Panc1 (cell line): ENCODE results near the gene MAPK8. TPM values are rescaled to one million over a fixed set of nuclear protein-coding genes. Genes with fewer than 3 reads are reported as not detected.

Experiments used
- ATAC-seq: fragments of 200-7000 bp; cut with Tn5 transposase; 2 replicates; pipeline ENCODE4 v1.9.1; 2020; ENCODE audit warnings: mild to moderate bottlenecking, moderate library complexity
- BruUV-seq: library from RNA; stranded (reverse); fragments of 400-500 nt; replicated peaks from 2 replicates; lab custom pipeline; 2021; lab: Mats Ljungman, UMichigan
- CTCF ChIA-PET: fragments of 300-600 bp; sonication (Branson Sonifier 250); formaldehyde crosslinking; loops from one replicate; lab custom pipeline; 2022; ENCODE audit warnings: antibody characterized with exemption; lab: Charles Lee
- POLR2A ChIA-PET: fragments of 300-600 bp; sonication (Branson Sonifier 250); formaldehyde crosslinking; loops from one replicate; lab custom pipeline; 2022; ENCODE audit warnings: antibody characterized with exemption; lab: Charles Lee
- DNase-seq: peaks from one replicate; pipeline ENCODE4 v3.0.0-alpha.2; 2010; ENCODE audit warnings: low read depth, low spot score
- H3K27ac ChIP-seq: 2 replicates; pipeline ENCODE4 v1.5.1; 2011; ENCODE audit warnings: mild to moderate bottlenecking, low read length, inconsistent platforms
- H3K27me3 ChIP-seq: fragments of 200-500 bp; sonication (Bioruptor generic); 2 replicates; pipeline ENCODE4 v1.6.0; 2014; ENCODE audit warnings: low read length, inconsistent platforms; ENCODE audit not compliant: control insufficient read depth, insufficient read depth
- H3K36me3 ChIP-seq: fragments of 200-500 bp; sonication (Bioruptor generic); 2 replicates; pipeline ENCODE4 v1.5.1; 2014; ENCODE audit warnings: inconsistent platforms, mild to moderate bottlenecking, low read length, moderate library complexity; ENCODE audit not compliant: control insufficient read depth, insufficient read depth
- H3K4me1 ChIP-seq: 2 replicates; pipeline ENCODE4 v1.5.1; 2011; ENCODE audit warnings: inconsistent platforms, mild to moderate bottlenecking, low read length, moderate library complexity; ENCODE audit not compliant: control insufficient read depth, insufficient read depth
- H3K4me3 ChIP-seq, 2 experiments: 2 replicates each; pipeline ENCODE4 v1.5.1; 2011 to 2012; ENCODE audit warnings: low read depth in 2 of 2, low read length in 2 of 2, mild to moderate bottlenecking in 2 of 2, inconsistent platforms in 1 of 2, moderate library complexity in 1 of 2
- H3K9me3 ChIP-seq: fragments of 200-500 bp; sonication (Bioruptor generic); 2 replicates; pipeline ENCODE4 v1.5.1; 2014; ENCODE audit warnings: low read depth, mild to moderate bottlenecking, inconsistent platforms, low read length, moderate library complexity; ENCODE audit not compliant: control insufficient read depth, insufficient read depth
- CTCF ChIP-seq: fragments of 450-650 bp; IDR thresholded peaks from 2 replicates; pipeline ENCODE4 v1.5.1; 2017; ENCODE audit warnings: mild to moderate bottlenecking
- POLR2AphosphoS5 ChIP-seq: IDR thresholded peaks from 2 replicates; pipeline ENCODE4 v1.6.1; 2012; ENCODE audit warnings: mild to moderate bottlenecking, low read depth, low read length, moderate library complexity
- SIN3A ChIP-seq: IDR thresholded peaks from 2 replicates; pipeline ENCODE4 v1.6.1; 2012; ENCODE audit warnings: low read depth, mild to moderate bottlenecking, low read length, moderate library complexity, borderline replicate concordance; ENCODE audit not compliant: insufficient read depth
- TCF7L2 ChIP-seq: IDR thresholded peaks from 2 replicates; pipeline ENCODE4 v1.6.1; 2011; ENCODE audit warnings: mild to moderate bottlenecking, low read depth, low read length, inconsistent platforms
- in situ Hi-C: cut with HindIII; loops from 2 replicates; pipeline ENCODE4 v1.10.0; 2016; ENCODE audit warnings: low sequenced_read_pairs, low pct_unique_long_range_greater_than_20kb
- intact Hi-C: fragments of 100-400 bp; cut with micrococcal nuclease; formaldehyde crosslinking; loops from one replicate; pipeline ENCODE4 v1.10.0; 2022; ENCODE audit not compliant: unreplicated experiment
- total RNA-seq: library from RNA; stranded (reverse); gene quantifications from one replicate; pipeline ENCODE4 v1.2.1, GENCODE V29; 2021; ENCODE audit not compliant: unreplicated experiment
- TF ChIP-seq, protein P1 (sequence below), 2 experiments: IDR thresholded peaks; 2 replicates each; pipeline ENCODE4 v1.6.1; 2011 to 2012; ENCODE audit warnings: low read depth in 2 of 2, control low read depth in 1 of 2, low read length in 1 of 2, mild to moderate bottlenecking in 1 of 2, moderate library complexity in 1 of 2; ENCODE audit not compliant: insufficient read depth in 1 of 2

Gene MAPK8
- total RNA-seq, 1 experiment from 2014 or later = 66.6 TPM

GRCh38 chr10:48456361-48456804 is 149.9 kb downstream of the MAPK8 start:
- Histone ChIP-seq H3K36me3 (no peaks in the 10 kb centered on the region), H3K4me1 (no peaks in the 10 kb centered on the region; the same call in 1 of the 2 replicates), H3K4me3 (no peak overlapping the region), H3K9me3 (no peaks in the 10 kb centered on the region), H3K27me3 (no peaks in the 10 kb centered on the region), H3K27ac (no peak overlapping the region)
- in situ Hi-C loops (no loop called here), intact Hi-C loops (no loop called here)
- TF ChIP-seq, protein P1, sequence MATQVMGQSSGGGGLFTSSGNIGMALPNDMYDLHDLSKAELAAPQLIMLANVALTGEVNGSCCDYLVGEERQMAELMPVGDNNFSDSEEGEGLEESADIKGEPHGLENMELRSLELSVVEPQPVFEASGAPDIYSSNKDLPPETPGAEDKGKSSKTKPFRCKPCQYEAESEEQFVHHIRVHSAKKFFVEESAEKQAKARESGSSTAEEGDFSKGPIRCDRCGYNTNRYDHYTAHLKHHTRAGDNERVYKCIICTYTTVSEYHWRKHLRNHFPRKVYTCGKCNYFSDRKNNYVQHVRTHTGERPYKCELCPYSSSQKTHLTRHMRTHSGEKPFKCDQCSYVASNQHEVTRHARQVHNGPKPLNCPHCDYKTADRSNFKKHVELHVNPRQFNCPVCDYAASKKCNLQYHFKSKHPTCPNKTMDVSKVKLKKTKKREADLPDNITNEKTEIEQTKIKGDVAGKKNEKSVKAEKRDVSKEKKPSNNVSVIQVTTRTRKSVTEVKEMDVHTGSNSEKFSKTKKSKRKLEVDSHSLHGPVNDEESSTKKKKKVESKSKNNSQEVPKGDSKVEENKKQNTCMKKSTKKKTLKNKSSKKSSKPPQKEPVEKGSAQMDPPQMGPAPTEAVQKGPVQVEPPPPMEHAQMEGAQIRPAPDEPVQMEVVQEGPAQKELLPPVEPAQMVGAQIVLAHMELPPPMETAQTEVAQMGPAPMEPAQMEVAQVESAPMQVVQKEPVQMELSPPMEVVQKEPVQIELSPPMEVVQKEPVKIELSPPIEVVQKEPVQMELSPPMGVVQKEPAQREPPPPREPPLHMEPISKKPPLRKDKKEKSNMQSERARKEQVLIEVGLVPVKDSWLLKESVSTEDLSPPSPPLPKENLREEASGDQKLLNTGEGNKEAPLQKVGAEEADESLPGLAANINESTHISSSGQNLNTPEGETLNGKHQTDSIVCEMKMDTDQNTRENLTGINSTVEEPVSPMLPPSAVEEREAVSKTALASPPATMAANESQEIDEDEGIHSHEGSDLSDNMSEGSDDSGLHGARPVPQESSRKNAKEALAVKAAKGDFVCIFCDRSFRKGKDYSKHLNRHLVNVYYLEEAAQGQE (IDR thresholded peaks at IDR 0.05; ENCODE audit: insufficient read depth in 1 of 2, low read depth in 2 of 2, low read length in 1 of 2) = no peak
- TF ChIP-seq CTCF = no peak
- no peak for TF ChIP-seq SIN3A
- no peak for TF ChIP-seq TCF7L2
- TF ChIP-seq POLR2AphosphoS5 = no peak
- ATAC-seq = no peak
- no peak for DNase-seq
- BruUV-seq = no TSS peak
- CTCF ChIA-PET = no interaction called here
- POLR2A ChIA-PET = no interaction called here

DNA sequence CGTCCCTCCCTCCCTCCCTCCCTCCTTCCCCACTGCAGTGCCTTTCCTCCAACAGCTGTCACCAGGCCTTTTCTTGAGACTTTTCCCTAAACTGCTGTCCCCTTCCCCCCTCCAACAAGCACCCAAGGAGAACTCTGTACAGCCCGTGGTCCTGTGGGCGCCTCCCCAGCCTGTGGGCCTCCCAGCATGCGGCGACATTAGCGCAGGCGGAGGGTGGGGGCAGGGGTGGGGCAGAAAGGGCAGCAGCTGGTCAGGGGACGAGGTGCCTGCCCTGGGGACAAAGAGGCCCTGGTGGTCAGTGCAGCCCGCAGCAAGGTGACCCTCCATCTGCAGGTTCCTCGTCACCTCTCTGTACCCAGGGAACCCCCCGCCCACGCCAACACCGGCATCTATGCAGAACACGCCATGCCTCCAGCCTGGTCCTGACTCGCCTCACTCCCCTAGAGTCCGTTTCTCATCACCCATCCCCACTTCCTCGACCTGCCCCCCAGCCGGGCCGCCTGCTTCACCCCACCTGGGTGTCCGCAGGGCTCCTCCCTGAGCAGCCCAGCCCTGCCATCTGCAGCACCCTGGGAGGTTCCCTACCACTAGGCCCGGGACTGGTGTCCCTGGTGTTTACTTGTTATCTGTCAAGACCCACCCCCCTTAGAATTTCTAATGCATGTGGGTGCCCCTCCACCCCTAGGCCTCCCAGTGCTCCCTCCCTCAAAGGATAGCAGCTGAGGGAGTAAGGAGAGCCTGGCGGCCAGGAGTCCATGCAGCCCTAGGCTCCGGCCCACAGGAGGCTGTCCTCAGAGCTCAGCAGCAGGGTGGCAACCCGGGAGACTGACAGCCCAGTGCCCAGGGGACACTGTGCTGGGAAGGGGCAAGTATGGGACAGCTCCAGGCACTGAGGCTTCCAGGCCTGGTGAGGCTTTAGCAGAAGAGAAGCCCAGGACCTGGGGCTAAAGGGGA is 150.6 kb downstream of the MAPK8 start:
- TF ChIP-seq SIN3A (no peak), POLR2AphosphoS5 (no peak), TCF7L2 (no peak), CTCF (no peak)
- TF ChIP-seq, protein P1 (IDR thresholded peaks at IDR 0.05; ENCODE audit: insufficient read depth in 1 of 2, low read depth in 2 of 2, low read length in 1 of 2) = no peak
- POLR2A ChIA-PET = interaction anchor here (0.6 kb wide), 1 partner anchor 1266 kb away, joined by 4 read pairs; no protein-coding TSS in a partner anchor
- CTCF ChIA-PET = no interaction called here
- Histone ChIP-seq H3K36me3 (no peaks in the 10 kb centered on the region), H3K9me3 (no peaks in the 10 kb centered on the region), H3K27me3 (no peaks in the 10 kb centered on the region), H3K4me1 (no peaks in the 10 kb centered on the region; the same call in 1 of the 2 replicates), H3K27ac (no peak overlapping the region), H3K4me3 (no peak overlapping the region)
- DNase-seq (no peak), ATAC-seq (no peak)
- in situ Hi-C loops (no loop called here), intact Hi-C loops (no loop called here)
- no TSS peak for BruUV-seq
